ENCODE data around the gene TRIP10.
"Not testable (repeated sequence)": the region's sequence is repeated elsewhere in the genome, so short reads cannot be mapped to it uniquely, and the experiment has no call there.

TRIP10 gene, protein sequence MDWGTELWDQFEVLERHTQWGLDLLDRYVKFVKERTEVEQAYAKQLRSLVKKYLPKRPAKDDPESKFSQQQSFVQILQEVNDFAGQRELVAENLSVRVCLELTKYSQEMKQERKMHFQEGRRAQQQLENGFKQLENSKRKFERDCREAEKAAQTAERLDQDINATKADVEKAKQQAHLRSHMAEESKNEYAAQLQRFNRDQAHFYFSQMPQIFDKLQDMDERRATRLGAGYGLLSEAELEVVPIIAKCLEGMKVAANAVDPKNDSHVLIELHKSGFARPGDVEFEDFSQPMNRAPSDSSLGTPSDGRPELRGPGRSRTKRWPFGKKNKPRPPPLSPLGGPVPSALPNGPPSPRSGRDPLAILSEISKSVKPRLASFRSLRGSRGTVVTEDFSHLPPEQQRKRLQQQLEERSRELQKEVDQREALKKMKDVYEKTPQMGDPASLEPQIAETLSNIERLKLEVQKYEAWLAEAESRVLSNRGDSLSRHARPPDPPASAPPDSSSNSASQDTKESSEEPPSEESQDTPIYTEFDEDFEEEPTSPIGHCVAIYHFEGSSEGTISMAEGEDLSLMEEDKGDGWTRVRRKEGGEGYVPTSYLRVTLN

DNA sequence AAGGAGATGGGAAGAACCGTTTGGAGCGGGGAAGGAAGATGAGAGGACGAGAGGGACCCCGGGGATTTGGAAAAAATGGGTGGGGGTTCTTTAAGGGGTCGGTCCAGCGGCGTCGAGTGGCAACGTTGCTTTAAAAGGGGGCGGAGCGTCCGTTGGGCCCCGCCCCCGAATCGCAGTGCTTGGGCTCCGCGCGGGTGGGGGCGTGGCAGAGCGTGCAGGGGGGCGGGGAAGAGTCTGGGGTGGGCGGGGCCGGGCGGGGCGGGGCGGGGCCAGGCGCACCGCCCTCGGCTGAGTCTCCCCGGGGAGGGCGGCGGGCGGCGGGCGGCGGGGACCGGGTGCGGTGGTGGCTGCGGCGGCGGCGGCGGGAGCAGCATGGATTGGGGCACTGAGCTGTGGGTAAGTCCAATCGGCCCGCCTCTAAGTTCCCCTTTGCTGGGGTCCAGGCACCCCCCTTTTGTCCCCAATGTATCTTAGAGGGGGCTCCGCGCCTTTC, at the start of gene TRIP10:
Gene TRIP10 (plus strand): TSS at position 291 of the 493 bp plus-strand sequence. CDS start 82 bp downstream, at position 373.
- peak; percentile 77 for DNase-seq

DNA sequence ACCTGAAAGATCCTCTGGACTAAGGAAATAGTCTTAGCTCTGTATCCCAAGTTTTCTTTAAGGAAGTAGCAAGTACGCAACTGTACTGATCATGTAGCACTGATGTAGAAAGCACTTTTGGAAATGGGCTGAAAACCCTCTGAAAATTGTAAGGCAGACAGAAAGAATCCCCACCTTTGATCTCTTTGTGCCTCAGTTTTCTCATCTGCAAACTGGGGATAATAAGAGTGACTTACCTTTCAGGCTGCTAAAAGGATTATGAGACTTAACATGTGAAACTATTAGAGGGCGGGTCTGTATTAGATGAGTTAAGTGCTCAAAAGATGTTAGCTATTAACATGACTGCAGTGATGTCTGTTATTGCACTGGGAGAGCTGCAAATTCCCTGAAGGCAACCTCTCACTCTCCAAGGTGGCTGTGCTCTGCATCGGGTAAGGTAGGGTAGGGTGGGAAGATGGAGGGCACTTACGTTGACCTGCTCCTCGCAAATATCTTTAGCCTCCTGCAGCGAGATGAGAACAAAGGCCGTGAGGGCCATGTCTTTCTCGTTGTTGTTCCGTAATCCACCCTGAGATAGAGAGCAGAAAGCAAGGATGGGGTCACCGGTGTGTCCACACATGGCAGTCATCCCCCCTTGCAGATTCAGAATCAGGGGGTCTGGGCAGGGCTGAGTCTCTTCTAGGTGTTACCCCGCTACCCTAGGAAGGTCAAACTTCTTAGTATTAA, 49.2 kb upstream of the TRIP10 start:
- no peak for DNase-seq

DNA sequence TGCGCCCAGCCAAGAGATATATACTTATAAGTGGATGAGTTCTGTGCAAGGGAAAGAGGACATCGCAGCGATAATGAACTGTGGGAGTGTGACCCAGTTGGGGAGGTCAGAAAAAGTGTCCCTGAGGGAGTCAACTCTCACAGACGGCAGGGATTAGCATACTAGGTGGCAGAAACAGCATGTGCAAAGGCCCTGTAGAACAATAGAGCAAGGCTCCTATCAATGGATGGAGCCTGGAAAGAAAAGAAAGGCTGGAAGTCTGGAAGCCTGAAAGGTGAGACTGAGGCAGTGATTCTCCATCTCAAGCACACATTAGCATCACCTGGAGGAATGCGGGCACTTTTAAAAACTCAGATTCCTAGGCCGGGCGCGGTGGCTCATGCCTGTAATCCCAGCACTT, 48.1 kb upstream of the TRIP10 start:
- no peak for DNase-seq

DNA sequence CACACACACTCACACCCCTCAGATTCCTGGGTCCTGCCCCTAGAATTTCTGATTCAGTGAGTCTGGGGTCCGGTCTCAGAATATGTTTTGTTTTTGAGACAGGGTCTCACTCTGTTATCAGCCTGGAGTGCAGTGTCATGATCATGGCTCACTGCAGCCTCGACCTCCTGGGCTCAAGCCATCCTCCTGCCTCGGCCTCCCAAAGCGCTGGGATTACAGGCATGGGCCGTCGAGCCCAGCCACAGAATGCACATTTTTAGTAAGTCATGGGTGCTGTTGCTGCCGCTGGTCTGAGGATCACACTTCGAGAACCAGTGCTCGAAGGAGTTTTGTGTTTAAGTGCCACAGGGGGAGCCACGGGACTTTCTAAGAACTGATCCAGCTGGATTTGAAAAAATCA, 47.5 kb upstream of the TRIP10 start:
- DNase-seq = no peak

DNA sequence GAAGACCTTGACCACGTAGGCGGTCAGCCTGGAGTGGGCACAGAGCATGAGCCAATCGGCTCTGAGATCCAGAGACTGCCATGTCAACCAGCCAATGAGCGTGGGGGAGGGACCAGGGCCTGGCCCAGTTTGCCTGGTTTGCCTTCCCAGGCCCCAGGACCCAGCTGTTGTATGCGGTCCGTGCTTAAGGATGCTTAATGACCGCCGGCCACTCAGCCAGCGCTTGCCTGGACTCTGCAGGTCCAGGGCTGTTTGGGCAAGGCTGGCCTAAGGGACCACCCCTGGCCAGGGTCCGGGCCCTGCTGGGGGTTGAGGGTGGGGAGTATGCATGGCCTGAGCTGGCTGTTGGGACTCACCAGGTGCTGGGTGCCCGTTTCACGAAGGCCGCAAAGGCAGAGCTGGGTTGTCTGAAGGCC, 46.4 kb upstream of the TRIP10 start:
- DNase-seq = no peak

DNA sequence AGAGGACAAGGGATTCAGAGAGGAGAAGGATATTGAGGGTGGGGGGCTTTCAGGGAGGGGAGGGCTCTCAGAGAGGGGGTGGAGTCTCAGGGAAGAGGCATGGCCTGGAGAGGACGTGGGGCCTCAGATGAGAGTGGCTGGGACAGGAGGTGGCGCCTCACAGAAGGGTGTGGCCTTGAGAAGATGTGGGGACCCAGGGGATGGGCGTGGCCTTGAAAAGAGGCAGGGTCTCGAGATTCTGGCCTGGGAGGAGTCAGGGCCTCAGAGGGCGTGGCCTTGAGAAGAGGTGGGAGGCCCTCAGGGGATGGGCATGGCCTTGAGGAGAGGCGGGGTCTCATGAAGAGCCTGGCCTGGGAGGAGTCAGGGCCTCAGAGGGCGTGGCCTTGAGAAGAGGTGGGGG, 45.8 kb upstream of the TRIP10 start:
- DNase-seq = no peak

DNA sequence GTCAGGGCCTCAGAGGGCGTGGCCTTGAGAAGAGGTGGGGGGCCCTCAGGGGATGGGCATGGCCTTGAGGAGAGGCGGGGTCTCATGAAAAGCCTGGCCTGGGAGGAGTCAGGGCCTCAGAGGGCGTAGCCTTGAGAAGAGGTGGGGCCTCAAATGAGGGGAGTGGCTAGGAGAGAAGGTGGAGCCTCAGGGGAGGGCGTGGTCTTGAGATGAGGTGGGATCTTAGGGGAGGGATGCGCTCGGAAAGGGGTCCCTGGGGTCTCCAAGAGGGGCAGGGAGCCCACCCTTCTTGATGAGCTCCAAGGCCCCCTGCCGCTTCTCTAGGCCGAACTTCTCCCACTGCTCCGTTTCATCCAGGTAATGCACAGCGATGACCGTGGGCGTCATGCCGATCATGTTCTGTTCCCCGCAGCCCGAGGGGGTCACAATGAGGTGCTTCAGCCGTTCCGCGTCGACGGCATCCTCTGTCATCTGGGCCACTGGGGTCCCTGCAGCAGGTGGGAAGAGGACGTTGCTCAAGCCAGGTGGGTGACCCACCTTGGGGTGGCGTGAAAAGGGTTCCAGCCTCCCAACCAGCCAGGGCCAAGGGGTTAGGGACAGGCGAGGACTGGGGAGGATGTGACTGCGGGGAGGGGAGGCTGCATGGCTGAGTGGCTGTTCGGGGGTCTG, 45.2 kb upstream of the TRIP10 start:
- DNase-seq = no peak

DNA sequence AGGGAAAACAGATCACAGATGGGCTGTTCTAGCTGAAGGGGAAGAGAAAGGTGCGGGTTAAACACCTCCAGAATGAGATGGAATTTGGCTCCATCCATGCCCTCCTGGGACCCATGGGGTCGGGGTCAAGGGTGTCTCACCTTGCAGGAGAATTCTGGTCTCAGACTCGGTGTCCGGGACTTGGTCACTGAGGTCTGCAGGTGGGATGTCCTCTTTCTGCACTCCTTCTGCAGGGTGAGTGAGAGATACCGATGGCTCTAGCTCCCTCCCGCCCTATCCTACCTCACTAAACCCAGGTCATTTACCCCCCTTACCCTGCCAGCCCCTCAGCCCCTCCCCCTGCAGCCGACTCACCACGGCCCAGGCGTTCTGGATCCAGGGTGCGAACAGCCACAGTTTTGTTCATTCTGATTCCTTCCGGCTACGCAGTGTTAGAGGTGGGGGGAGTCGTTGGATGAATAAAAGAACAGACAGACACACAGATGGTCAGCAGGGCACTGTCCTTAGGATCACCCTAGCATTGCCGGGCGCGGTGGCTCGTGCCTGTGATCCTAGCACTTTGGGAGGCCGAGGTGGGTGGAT, 43.1 kb upstream of the TRIP10 start:
- DNase-seq = no peak

DNA sequence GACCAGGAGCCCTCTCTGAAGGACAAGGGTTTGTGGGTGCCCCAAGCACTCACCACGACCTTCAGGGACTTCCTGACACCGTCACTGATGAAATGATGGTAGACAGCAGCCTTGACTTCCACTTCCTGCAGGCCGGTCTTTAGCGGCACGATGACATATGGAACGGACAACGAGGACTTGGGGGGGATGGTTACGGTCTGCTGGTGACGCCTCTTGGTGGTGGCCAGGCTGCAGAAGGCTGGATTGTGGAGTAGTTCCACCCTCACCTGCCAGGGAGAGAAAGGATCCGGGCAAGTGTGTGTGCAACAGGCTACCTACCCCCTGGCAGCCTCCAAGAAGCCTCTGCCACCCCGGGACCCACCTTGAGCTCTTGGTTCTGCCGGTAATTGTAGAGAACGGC, 42.2 kb upstream of the TRIP10 start:
- no peak for DNase-seq

DNA sequence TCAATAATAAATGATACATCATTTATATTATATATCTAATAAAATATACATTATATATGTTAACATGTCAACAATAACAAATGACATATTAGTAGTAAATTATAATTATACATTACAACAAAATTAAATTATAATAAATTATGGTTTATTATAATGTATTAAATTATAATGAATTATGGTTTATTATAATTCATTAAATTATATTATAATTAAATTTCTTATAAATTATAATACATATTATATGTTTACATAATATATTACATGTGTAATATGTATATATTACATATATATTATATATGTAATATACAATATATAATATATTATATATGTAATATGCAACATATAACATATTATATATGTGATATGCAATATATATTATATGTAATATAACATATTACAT, 39.5 kb upstream of the TRIP10 start:
- DNase-seq = no peak

DNA sequence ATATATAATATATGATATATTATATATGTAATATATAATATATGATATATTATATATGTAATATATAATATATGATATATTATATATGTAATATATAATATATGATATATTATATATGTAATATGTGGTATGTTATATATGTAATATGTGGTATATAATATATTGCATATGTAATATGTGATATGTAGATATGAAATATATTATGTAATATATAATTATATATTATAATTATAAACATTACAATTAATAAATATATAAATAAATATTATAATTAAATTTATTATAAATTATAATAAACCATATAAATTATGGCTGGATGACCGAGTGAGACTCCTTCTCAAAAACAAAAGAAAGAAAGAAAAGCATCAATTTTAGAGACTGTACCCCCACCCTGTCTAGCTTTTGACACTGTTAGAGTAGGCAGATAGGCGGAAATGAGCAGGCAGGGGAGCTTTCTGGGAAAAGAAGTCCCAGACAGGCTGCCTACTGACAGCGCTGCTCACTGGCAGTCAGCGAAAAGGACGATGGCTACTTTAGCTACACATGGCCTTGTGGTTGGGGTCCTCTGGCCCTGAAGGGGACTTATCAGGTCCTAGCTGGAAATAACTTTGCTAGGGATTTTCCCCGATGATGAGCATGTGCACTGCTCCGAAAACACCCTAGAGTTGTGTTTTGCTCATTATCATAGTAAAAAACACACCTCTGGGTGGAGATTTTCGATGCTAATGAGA, 38.7 kb upstream of the TRIP10 start:
- no peak for DNase-seq

DNA sequence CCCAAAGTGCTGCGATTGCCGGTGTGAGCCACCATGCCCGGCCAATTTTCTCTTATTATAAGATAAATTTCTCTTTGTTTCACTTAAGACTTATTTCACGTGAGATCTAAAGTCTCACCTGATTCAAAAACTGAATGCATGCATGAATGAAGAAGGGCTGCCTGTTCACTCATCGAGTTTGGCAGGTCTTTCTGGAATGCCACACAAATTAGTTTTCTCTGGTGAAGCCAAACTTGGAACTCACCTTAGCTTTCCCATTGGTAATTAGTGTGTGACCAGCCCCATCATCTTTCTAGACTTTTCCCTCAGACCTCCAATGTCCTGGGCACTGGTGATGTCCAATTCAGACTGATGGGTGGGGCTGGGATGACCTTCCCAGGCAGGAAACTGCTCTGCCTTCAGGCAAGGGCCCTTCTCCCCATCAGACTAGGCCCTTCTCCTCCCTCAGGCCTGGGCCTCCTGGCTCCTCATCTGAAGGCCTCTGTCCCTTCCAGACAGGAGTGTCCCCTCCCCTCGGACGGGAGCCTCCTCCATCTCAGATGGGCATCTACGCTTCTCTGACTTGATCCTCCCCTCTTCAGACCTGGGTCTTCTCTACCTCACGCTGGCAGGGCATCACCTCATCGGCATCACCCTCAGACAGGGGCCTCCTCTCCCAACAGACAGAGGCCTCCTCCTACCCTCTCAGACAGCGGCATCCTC, 33.4 kb upstream of the TRIP10 start:
- DNase-seq = no peak

DNA sequence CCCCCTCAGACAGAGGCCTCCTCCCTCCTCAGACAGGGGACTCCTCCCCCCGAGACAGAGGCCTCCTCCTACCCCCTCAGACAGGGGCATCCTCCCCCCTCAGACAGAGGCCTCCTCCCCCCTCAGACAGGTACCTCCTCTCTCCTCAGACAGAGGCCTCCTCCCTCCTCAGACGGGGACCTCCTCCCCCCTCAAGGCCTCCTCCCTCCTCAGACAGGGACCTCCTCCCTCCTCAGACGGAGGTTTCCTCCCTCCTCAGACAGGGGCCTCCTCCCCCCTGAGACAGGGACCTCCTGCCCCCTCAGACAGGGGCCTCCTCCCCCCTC, 32.9 kb upstream of the TRIP10 start:
- no peak for DNase-seq

DNA sequence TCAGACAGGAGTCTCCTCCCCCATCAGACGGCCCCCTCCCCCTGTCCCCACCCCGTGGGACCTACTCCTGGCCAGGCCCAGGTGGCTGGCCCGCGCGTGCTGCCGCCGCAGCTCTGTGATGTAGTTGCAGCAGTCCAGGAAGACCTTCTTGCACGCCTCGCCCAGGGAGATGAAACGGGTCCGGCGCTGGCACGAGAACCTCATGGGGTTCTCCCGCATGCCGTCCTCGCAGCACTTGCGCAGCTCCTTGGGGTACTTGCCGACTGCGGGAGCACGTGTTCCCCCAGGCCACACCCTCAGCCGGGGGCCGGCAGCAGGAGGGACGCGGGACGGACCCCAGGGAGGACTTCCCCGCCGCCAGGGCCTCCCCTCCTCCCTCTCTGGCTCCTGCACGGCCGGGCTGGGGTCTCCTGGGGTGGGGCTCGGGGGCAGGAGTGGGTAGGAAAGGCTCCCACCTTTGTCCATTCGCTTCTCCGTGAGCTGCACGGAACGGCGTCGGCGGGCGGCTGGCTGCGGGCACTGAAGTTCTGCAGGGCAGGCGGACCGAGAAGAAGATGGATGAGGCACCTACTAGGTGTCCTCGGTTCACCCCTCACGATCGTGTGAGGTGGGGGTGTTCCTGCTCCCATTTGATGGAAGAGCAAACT, 32.3 kb upstream of the TRIP10 start:
- DNase-seq = no peak

DNA sequence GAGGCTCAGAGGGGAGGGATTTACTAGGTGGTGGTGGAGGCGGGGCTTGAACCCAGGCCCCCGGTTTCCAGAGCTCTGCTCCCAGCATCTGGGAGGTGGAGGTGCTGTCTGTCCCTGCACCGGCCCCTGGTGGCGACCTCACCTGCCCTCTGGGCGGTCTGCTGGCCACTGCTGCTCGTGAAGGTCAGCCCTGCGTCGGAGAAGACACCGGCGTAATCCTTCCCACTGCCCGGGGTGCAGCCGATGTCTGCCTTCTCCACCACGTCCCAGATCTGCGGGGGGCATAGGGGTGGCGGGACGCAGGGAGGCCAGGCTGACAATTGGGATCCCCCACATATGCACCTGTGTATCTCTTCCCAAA, 31.8 kb upstream of the TRIP10 start:
- no peak for DNase-seq

DNA sequence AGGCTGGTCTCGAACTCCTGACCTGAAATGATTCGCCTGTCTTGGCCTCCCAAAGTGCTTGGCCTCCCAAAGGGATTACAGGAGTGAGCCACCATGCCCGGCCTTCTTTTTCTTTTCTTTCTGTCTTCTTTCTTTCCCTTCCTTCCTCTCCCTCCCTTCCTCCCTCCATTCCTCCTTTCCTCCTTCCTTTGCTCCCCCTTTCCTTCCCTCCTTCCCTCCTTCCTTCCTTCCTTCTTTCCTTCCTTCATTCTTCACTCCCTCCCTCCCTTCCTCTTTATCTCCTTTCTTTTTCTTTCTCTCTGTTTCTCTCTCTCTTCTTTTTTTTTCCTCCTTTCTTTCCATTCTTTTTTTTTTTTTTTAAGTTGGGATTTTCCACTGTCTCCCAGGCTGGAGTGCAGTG, 31.1 kb upstream of the TRIP10 start:
- DNase-seq = no peak

DNA sequence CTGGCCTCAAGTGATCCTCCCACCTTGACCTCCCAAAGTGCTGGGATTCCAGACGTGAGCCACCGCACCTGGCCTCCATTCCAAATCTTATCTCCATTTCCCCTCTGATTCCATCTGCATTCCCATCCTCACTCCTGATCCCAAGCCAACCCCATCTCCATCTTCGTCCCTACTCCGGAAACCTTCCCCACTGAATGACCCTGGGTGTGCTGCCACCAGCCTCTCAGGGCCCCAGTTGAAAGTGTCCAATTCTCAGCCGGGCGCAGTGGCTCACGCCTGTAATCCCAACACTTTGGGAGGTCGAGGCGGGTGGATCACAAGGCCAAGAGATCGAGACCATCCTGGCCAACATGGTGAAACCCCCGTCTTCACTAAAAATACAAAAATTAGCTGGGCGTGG, 30.6 kb upstream of the TRIP10 start:
- DNase-seq = not testable (repeated sequence)

DNA sequence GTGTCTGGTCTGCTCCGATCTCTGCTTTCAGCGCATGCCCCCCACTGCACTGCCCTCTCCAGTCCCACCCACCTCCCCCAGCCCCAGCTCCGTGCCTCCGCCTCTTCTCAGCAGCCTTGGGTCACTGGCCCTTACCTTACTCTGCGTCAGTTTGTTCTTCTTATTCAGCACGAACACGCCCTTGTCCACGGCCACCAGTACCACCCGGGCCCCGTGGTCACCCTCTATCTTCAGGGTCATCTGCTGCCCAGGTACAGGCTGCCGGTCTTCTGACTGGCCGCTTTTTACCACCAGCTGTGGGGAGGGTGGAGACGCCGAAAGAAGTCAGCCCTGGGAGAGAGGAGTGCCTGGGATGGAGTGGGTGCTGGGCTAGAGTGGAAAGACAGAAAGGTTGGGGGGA, 29.9 kb upstream of the TRIP10 start:
- no peak for DNase-seq

DNA sequence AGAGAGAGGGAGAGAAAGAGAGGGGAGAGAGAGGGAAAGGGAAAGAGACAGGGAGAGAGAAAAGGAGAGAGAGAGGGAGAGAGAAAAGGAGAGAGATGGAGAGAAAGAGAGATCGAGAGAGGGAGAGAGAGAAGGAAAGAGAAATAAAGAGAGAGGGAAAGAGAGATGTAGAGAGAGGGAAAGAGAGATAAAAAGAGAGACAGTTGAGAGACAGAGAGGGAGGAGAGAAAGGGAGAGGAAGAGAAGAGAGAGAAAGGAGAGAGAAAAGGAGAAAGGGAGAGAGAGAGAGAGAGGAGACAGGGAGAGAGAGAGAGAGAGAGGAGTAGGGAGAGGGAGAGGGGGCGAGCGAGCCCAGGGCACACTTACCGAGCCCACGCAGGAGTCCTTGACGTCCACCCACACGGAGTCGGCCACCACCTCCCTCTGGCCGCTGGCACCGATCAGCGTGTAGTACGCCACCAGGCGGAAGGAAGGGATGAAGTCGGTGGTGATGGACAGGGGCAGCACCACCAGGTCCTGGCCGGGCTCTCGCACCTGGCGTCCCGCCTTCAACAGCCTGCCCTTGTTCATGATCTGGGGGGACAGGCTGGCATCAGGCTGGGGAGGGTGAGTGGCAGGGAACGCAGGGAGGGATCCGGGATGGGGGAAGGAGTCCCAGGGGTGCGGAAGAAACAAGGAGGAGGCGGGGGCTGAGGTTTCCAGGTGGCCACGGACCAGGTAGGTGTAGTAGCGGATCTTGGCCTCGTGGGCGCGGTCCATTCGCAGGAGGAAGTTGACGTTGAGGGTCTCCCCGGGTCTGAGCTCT, 29.0 kb upstream of the TRIP10 start:
- DNase-seq = no peak

DNA sequence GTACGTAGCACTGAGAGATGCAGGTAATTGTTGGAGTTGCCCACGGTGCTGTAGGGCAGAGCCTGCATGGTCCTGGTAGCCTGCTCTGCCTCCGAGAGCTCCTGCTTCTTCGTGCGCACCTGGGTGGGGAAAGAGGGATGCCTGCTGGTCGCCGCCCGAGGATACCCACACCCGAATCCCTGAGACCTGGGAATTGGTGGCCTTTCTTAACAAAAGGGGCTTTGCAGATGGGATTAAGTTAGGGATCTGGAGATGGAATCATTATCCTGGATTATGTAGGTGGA, 28.5 kb upstream of the TRIP10 start:
- no peak for DNase-seq

DNA sequence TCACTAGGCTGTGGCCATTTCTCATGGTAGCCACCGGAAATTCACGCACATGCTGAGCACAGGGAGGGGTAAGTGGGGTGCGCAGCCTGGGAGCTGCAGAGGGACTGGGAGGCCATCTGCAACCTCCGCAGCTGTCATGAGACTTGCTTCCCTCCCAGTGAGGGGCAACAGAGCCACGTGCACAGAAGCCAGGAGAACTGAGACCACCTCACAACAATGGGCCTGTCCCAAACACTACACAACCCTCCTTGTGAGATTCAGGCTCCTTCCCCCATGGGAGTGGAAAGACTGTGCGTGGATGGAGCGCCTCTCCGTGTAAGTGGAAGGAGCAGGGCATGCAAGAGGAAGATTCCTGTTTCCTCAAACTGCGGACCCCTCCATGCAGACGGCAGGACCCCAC, 27.9 kb upstream of the TRIP10 start:
- no peak for DNase-seq

All from amniotic stem cell (primary cell).